HepG2 (cell line): ENCODE measurements around the gene PTPRN. TPM values are rescaled to one million over a fixed set of nuclear protein-coding genes. Genes with fewer than 3 reads are reported as not detected.

Experiments
- GABPA ChIP-seq, 2 experiments: IDR thresholded peaks; 2 replicates each; pipeline ENCODE4 v1.6.1; 2011 to 2016; ENCODE audit warnings: low read depth in 2 of 2, low read length in 1 of 2, missing biosample characterization in 1 of 2, missing genetic modification characterization in 1 of 2
- GATA4 ChIP-seq: sonication (generic); IDR thresholded peaks from 2 replicates; pipeline ENCODE4 v1.6.1; 2016; ENCODE audit warnings: antibody characterized with exemption, low read depth, borderline replicate concordance
- HNRNPK ChIP-seq: fragments of 200-400 bp; formaldehyde crosslinking; IDR thresholded peaks from 2 replicates; pipeline ENCODE4 v1.6.1; 2018; ENCODE audit warnings: low read length, low read depth, moderate library complexity, mild to moderate bottlenecking; ENCODE audit not compliant: poor library complexity, severe bottlenecking
- IKZF4 ChIP-seq: sonication (generic); formaldehyde crosslinking; IDR thresholded peaks from 2 replicates; pipeline ENCODE4 v1.5.1; 2020; ENCODE audit warnings: borderline replicate concordance, mild to moderate bottlenecking, low read depth, missing genetic modification reagents; ENCODE audit errors: not compliant biosample characterization
- NCOR1 ChIP-seq: fragments of 200-600 bp; sonication (generic); IDR thresholded peaks from 2 replicates; pipeline ENCODE4 v1.7.0; 2017; ENCODE audit warnings: antibody characterized with exemption, low read length, borderline replicate concordance
- RFXAP ChIP-seq: sonication (generic); formaldehyde crosslinking; IDR thresholded peaks from 2 replicates; pipeline ENCODE4 v1.4.0; 2020; ENCODE audit warnings: missing genetic modification reagents, borderline replicate concordance
- ZFP82 ChIP-seq: sonication (generic); formaldehyde crosslinking; IDR thresholded peaks from 2 replicates; pipeline ENCODE4 v1.5.1; 2020; ENCODE audit warnings: mild to moderate bottlenecking, missing genetic modification reagents, borderline replicate concordance
- ZNF296 ChIP-seq: sonication (generic); formaldehyde crosslinking; conservative IDR thresholded peaks from 2 replicates; pipeline ENCODE4 v1.5.0; 2020; ENCODE audit warnings: mild to moderate bottlenecking, missing genetic modification reagents
- ZNF33B ChIP-seq: sonication (generic); formaldehyde crosslinking; IDR thresholded peaks from 2 replicates; pipeline ENCODE4 v1.5.1; 2020; ENCODE audit warnings: mild to moderate bottlenecking, missing genetic modification reagents
- ZNF644 ChIP-seq: IDR thresholded peaks from 2 replicates; pipeline ENCODE4 v1.6.1; 2016; ENCODE audit warnings: low read depth
- ZNF724P ChIP-seq: sonication (generic); formaldehyde crosslinking; IDR thresholded peaks from 2 replicates; pipeline ENCODE4 v1.8.0; 2022; ENCODE audit warnings: missing genetic modification reagents, borderline replicate concordance
- ZNF780A ChIP-seq: sonication (generic); formaldehyde crosslinking; IDR thresholded peaks from 2 replicates; pipeline ENCODE4 v1.8.0; 2022; ENCODE audit warnings: mild to moderate bottlenecking, missing genetic modification reagents, moderate library complexity
- ZNF850 ChIP-seq: sonication (generic); formaldehyde crosslinking; conservative IDR thresholded peaks from 2 replicates; pipeline ENCODE4 v1.9.0; 2021; ENCODE audit warnings: mild to moderate bottlenecking, missing genetic modification reagents
- ZSCAN29 ChIP-seq: sonication (generic); formaldehyde crosslinking; conservative IDR thresholded peaks from 2 replicates; pipeline ENCODE4 v1.4.0; 2020; ENCODE audit warnings: mild to moderate bottlenecking, missing genetic modification reagents
- polyA plus RNA-seq, 8 experiments: library from polyadenylated mRNA; depleted of rRNA in 3 of 8; stranded (reverse) in 7 of 8; unstranded in 1 of 8; fragments of >200 nt; fragmentation: Illumina TruSeq in 4 of 8; extraction: Trizol in 4 of 8; gene quantifications; 2 replicates each; pipeline versions ENCODE4 v1.2.1 to v1.2.3, GENCODE V29; 2011 to 2016; ENCODE audit warnings: low read depth in 4 of 8, missing spikeins in 1 of 8, mixed read lengths in 1 of 8; ENCODE audit not compliant: insufficient read depth in 1 of 8
- total RNA-seq, 5 experiments: library from RNA; depleted of rRNA; stranded (reverse); fragments of >200 nt; fragmentation: Illumina TruSeq; extraction: Trizol; gene quantifications; 2 replicates each; pipeline ENCODE4 v1.2.3, GENCODE V29; 2016; ENCODE audit warnings: low read depth in 1 of 5
- TF ChIP-seq, protein P1 (sequence below): sonication (generic); formaldehyde crosslinking; IDR thresholded peaks from 2 replicates; pipeline ENCODE4 v1.4.0; 2020; ENCODE audit warnings: missing genetic modification reagents
- TF ChIP-seq, protein P2 (sequence below): sonication (generic); formaldehyde crosslinking; conservative IDR thresholded peaks from 2 replicates; pipeline ENCODE4 v1.4.0; 2020; ENCODE audit warnings: mild to moderate bottlenecking, missing genetic modification reagents, moderate library complexity
- TF ChIP-seq, protein P3 (sequence below): sonication (generic); formaldehyde crosslinking; IDR thresholded peaks from 2 replicates; pipeline ENCODE4 v1.4.0; 2020; ENCODE audit warnings: missing genetic modification reagents
- TF ChIP-seq, protein P4 (sequence below): sonication (generic); formaldehyde crosslinking; IDR thresholded peaks from 2 replicates; pipeline ENCODE4 v1.4.0; 2020; ENCODE audit warnings: mild to moderate bottlenecking, missing genetic modification reagents
- TF ChIP-seq, protein P5 (sequence below): IDR thresholded peaks from 2 replicates; pipeline ENCODE4 v1.6.1; 2012; ENCODE audit warnings: inconsistent platforms

PTPRN gene
- total and polyA plus RNA-seq, 2 of the 13 experiments (the other 11 are each of a cell fraction or from before 2014, with no cell fraction given) = 0.26 TPM; not detected in 1

DNA sequence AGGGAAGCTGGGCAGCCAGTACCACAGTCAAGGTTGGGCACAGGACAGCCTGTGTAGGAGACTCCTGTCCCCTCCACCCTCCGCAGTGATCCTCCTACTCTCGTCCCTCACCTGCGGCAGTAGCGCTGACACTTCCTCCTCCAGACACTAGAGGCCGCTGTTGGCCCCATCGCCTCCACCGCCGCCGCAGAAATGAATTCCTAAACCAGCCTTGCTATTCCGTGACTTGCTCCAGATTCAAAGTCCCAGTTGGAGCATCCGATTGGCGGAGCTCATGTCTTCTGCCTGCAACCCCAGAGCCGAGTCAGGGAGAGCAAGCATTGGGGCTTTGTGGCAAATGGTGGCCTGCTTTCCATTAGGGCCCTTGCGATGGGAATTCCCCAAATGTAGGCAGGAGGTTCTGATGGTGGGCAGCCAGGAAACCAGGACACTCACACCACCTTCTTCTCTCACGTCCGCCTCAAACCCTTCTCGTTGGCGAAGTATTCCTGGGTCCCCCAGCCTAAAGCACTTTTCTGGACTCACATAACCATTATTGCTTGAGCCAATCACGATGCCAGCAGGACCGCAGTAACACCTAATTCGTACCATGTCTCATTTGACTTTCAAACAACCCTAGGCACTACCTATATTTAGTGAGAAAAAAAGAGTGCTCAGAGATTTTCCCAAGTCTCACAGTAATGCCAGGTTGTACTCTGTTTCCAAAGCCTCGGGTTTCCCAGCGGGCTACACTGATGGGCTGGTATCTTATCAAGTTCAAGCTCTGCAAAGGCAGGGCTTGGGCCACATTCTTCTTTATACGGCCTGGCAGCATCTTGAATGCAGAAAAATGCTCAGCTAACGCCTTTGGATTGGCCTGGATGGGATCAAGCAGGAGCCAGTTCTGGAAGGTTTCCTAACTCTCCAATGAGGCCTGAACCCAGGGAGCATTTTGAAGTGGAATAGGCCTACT, 31.2 kb downstream of the PTPRN start (continued):
- TF ChIP-seq, protein P1, sequence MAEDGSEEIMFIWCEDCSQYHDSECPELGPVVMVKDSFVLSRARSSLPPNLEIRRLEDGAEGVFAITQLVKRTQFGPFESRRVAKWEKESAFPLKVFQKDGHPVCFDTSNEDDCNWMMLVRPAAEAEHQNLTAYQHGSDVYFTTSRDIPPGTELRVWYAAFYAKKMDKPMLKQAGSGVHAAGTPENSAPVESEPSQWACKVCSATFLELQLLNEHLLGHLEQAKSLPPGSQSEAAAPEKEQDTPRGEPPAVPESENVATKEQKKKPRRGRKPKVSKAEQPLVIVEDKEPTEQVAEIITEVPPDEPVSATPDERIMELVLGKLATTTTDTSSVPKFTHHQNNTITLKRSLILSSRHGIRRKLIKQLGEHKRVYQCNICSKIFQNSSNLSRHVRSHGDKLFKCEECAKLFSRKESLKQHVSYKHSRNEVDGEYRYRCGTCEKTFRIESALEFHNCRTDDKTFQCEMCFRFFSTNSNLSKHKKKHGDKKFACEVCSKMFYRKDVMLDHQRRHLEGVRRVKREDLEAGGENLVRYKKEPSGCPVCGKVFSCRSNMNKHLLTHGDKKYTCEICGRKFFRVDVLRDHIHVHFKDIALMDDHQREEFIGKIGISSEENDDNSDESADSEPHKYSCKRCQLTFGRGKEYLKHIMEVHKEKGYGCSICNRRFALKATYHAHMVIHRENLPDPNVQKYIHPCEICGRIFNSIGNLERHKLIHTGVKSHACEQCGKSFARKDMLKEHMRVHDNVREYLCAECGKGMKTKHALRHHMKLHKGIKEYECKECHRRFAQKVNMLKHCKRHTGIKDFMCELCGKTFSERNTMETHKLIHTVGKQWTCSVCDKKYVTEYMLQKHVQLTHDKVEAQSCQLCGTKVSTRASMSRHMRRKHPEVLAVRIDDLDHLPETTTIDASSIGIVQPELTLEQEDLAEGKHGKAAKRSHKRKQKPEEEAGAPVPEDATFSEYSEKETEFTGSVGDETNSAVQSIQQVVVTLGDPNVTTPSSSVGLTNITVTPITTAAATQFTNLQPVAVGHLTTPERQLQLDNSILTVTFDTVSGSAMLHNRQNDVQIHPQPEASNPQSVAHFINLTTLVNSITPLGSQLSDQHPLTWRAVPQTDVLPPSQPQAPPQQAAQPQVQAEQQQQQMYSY (CRISPR knock-in tag) = no peak
- no peak for TF ChIP-seq ZNF780A (CRISPR knock-in tag)
- no peak for TF ChIP-seq HNRNPK
- TF ChIP-seq, protein P2, sequence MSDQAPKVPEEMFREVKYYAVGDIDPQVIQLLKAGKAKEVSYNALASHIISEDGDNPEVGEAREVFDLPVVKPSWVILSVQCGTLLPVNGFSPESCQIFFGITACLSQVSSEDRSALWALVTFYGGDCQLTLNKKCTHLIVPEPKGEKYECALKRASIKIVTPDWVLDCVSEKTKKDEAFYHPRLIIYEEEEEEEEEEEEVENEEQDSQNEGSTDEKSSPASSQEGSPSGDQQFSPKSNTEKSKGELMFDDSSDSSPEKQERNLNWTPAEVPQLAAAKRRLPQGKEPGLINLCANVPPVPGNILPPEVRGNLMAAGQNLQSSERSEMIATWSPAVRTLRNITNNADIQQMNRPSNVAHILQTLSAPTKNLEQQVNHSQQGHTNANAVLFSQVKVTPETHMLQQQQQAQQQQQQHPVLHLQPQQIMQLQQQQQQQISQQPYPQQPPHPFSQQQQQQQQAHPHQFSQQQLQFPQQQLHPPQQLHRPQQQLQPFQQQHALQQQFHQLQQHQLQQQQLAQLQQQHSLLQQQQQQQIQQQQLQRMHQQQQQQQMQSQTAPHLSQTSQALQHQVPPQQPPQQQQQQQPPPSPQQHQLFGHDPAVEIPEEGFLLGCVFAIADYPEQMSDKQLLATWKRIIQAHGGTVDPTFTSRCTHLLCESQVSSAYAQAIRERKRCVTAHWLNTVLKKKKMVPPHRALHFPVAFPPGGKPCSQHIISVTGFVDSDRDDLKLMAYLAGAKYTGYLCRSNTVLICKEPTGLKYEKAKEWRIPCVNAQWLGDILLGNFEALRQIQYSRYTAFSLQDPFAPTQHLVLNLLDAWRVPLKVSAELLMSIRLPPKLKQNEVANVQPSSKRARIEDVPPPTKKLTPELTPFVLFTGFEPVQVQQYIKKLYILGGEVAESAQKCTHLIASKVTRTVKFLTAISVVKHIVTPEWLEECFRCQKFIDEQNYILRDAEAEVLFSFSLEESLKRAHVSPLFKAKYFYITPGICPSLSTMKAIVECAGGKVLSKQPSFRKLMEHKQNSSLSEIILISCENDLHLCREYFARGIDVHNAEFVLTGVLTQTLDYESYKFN (CRISPR knock-in tag) = peak; percentile 23; the same call in 1 of the 2 replicates
- peak; percentile 83; the same call in 1 of the 2 replicates for TF ChIP-seq ZSCAN29
- no peak for TF ChIP-seq GATA4
- TF ChIP-seq, protein P3, sequence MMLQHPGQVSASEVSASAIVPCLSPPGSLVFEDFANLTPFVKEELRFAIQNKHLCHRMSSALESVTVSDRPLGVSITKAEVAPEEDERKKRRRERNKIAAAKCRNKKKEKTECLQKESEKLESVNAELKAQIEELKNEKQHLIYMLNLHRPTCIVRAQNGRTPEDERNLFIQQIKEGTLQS (CRISPR knock-in tag) = no peak
- no peak; the same call in 1 of the 2 replicates for TF ChIP-seq ZNF724P (CRISPR knock-in tag)
- TF ChIP-seq RFXAP (CRISPR knock-in tag) = no peak
- TF ChIP-seq ZNF296 (CRISPR knock-in tag) = no peak
- TF ChIP-seq, protein P4, sequence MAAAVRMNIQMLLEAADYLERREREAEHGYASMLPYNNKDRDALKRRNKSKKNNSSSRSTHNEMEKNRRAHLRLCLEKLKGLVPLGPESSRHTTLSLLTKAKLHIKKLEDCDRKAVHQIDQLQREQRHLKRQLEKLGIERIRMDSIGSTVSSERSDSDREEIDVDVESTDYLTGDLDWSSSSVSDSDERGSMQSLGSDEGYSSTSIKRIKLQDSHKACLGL (CRISPR knock-in tag) = no peak
- TF ChIP-seq ZNF850 = no peak
- TF ChIP-seq NCOR1 = no peak
- TF ChIP-seq ZNF644 (CRISPR knock-in tag) = peak; percentile 48; the same call in 1 of the 2 replicates
- TF ChIP-seq, protein P5, sequence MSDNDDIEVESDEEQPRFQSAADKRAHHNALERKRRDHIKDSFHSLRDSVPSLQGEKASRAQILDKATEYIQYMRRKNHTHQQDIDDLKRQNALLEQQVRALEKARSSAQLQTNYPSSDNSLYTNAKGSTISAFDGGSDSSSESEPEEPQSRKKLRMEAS = no peak
- peak; percentile 33; the same call in 1 of the 2 replicates for TF ChIP-seq ZNF33B (CRISPR knock-in tag)
- no peak for TF ChIP-seq GABPA (IDR thresholded peaks at IDR 0.05; ENCODE audit: low read depth, low read length)
- peak; percentile 37; the same call in 1 of the 2 replicates for TF ChIP-seq GABPA (CRISPR knock-in tag; IDR thresholded peaks at IDR 0.05; ENCODE audit: low read depth)
- TF ChIP-seq ZFP82 (CRISPR knock-in tag) = no peak
- TF ChIP-seq IKZF4 = no peak
